ENCODE data around the gene NTRK3. TPM values are rescaled to one million over a fixed set of nuclear protein-coding genes. Genes with fewer than 3 reads are reported as not detected.

NTRK3 gene
- total and polyA plus RNA-seq, 4 donors = 0.21 to 2.9 (median 0.32) TPM

DNA sequence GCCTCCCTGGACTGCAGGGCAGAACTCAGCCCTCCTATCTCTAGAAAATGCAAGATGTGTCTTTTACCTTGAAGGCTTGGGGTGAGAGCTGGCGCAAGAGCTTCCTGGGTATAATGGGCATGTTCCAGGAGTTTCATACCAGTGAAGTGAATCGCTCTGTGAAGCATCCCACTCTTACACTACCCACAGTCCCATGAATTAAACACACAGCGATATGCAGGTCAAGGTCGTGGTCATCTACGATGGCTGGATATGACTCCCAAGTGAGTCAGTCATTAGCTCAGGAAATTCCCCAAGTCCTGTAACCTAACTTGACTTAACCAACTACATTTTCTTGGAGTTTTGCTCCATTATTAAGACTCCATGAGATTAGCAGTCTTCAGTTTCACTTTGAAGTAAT, 439.7 kb downstream of the NTRK3 start:
- TF ChIP-seq HNF4A (conservative IDR thresholded peaks at IDR 0.05) (no peak), HNF4G (IDR thresholded peaks at IDR 0.05) (no peak), RAD21 (IDR thresholded peaks at IDR 0.05) (no peak), NR2F2 (IDR thresholded peaks at IDR 0.05) (no peak)
- TF ChIP-seq, protein P1, sequence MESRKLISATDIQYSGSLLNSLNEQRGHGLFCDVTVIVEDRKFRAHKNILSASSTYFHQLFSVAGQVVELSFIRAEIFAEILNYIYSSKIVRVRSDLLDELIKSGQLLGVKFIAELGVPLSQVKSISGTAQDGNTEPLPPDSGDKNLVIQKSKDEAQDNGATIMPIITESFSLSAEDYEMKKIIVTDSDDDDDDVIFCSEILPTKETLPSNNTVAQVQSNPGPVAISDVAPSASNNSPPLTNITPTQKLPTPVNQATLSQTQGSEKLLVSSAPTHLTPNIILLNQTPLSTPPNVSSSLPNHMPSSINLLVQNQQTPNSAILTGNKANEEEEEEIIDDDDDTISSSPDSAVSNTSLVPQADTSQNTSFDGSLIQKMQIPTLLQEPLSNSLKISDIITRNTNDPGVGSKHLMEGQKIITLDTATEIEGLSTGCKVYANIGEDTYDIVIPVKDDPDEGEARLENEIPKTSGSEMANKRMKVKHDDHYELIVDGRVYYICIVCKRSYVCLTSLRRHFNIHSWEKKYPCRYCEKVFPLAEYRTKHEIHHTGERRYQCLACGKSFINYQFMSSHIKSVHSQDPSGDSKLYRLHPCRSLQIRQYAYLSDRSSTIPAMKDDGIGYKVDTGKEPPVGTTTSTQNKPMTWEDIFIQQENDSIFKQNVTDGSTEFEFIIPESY (IDR thresholded peaks at IDR 0.05) = no peak
- TF ChIP-seq, protein P2, sequence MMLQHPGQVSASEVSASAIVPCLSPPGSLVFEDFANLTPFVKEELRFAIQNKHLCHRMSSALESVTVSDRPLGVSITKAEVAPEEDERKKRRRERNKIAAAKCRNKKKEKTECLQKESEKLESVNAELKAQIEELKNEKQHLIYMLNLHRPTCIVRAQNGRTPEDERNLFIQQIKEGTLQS (IDR thresholded peaks at IDR 0.05) = no peak
- 67% methylated on average over 5 of the region's 5 CpGs for WGBS

GRCh38 chr15:87816016-87816415, 440.5 kb downstream of the NTRK3 start:
- no peak for TF ChIP-seq HNF4A (conservative IDR thresholded peaks at IDR 0.05)
- TF ChIP-seq FOXA2 (IDR thresholded peaks at IDR 0.05) = no peak
- TF ChIP-seq EGR1 (IDR thresholded peaks at IDR 0.05; ENCODE audit: low read depth in 2 of 2) = no peak
- no peak for TF ChIP-seq TAF1 (conservative IDR thresholded peaks at IDR 0.05)
- TF ChIP-seq SP1 (IDR thresholded peaks at IDR 0.05) = no peak
- TF ChIP-seq RAD21 (IDR thresholded peaks at IDR 0.05) = no peak
- no peak for TF ChIP-seq RXRA (IDR thresholded peaks at IDR 0.05)
- no peak for TF ChIP-seq REST (IDR thresholded peaks at IDR 0.05)
- TF ChIP-seq HNF4G (IDR thresholded peaks at IDR 0.05) = no peak
- TF ChIP-seq, protein P3, sequence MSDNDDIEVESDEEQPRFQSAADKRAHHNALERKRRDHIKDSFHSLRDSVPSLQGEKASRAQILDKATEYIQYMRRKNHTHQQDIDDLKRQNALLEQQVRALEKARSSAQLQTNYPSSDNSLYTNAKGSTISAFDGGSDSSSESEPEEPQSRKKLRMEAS (IDR thresholded peaks at IDR 0.05) = no peak
- TF ChIP-seq, protein P4, sequence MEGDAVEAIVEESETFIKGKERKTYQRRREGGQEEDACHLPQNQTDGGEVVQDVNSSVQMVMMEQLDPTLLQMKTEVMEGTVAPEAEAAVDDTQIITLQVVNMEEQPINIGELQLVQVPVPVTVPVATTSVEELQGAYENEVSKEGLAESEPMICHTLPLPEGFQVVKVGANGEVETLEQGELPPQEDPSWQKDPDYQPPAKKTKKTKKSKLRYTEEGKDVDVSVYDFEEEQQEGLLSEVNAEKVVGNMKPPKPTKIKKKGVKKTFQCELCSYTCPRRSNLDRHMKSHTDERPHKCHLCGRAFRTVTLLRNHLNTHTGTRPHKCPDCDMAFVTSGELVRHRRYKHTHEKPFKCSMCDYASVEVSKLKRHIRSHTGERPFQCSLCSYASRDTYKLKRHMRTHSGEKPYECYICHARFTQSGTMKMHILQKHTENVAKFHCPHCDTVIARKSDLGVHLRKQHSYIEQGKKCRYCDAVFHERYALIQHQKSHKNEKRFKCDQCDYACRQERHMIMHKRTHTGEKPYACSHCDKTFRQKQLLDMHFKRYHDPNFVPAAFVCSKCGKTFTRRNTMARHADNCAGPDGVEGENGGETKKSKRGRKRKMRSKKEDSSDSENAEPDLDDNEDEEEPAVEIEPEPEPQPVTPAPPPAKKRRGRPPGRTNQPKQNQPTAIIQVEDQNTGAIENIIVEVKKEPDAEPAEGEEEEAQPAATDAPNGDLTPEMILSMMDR (IDR thresholded peaks at IDR 0.05; ENCODE audit: low read depth, low read length, missing input control) = no peak
- TF ChIP-seq YY1 (IDR thresholded peaks at IDR 0.05) = no peak
- TF ChIP-seq, protein P2 (IDR thresholded peaks at IDR 0.05) = no peak
- TF ChIP-seq JUND (IDR thresholded peaks at IDR 0.05) = no peak
- no peak for TF ChIP-seq GABPA (IDR thresholded peaks at IDR 0.05 in 1 of 2, conservative IDR thresholded peaks at IDR 0.05 in 1 of 2)
- TF ChIP-seq, protein P1 (IDR thresholded peaks at IDR 0.05) = no peak
- TF ChIP-seq FOXA1 (IDR thresholded peaks at IDR 0.05) = no peak
- WGBS = 82% methylated on average over 1 of the region's 1 CpG
- Histone ChIP-seq H3K36me3 (ENCODE audit: control insufficient read depth in 4 of 4, insufficient read depth in 3 of 4, low read depth in 1 of 4, low read length in 3 of 4) (no peaks in the 10 kb centered on the region), H3K4me1 (ENCODE audit: control insufficient read depth in 4 of 4, insufficient read depth in 4 of 4, low read length in 3 of 4) (no peaks in the 10 kb centered on the region), H3K9ac (ENCODE audit: low read depth in 1 of 2, low read length in 2 of 2) (no peak overlapping the region), H3K4me3 (ENCODE audit: low read depth in 1 of 3, low read length in 3 of 3) (no peak overlapping the region), H3K27me3 (ENCODE audit: control insufficient read depth in 4 of 4, insufficient read depth in 4 of 4, low read length in 3 of 4) (peaks cover 0 to 7% (median 0%) of the 10 kb centered on the region in 4 donors), H3K27ac (ENCODE audit: low read depth in 1 of 2, low read length in 2 of 2) (no peak overlapping the region), H3K9me3 (ENCODE audit: control insufficient read depth in 4 of 4, low read length in 3 of 4) (peaks cover 0 to 5% (median 0%) of the 10 kb centered on the region in 4 donors)
- DNase-seq (ENCODE audit: low spot score) = no peak

More for the DNA sequence above, 439.7 kb downstream of the NTRK3 start:
- Histone ChIP-seq H3K27ac (ENCODE audit: low read depth in 1 of 2, low read length in 2 of 2) (no peak overlapping the region), H3K4me3 (ENCODE audit: low read depth in 1 of 3, low read length in 3 of 3) (no peak overlapping the region), H3K9ac (ENCODE audit: low read depth in 1 of 2, low read length in 2 of 2) (no peak overlapping the region), H3K9me3 (ENCODE audit: control insufficient read depth in 4 of 4, low read length in 3 of 4) (peaks cover 0 to 5% (median 0%) of the 10 kb centered on the region in 4 donors), H3K4me1 (ENCODE audit: control insufficient read depth in 4 of 4, insufficient read depth in 4 of 4, low read length in 3 of 4) (no peaks in the 10 kb centered on the region), H3K36me3 (ENCODE audit: control insufficient read depth in 4 of 4, insufficient read depth in 3 of 4, low read depth in 1 of 4, low read length in 3 of 4) (no peaks in the 10 kb centered on the region), H3K27me3 (ENCODE audit: control insufficient read depth in 4 of 4, insufficient read depth in 4 of 4, low read length in 3 of 4) (peaks cover 0 to 7% (median 0%) of the 10 kb centered on the region in 4 donors)
- DNase-seq (ENCODE audit: low spot score) = no peak
